H1 (cell line): ENCODE measurements around the gene MPV17L2. TPM values are rescaled to one million over a fixed set of nuclear protein-coding genes. Genes with fewer than 3 reads are reported as not detected.

Source experiments
- CTCF ChIA-PET: fragments of 300-600 bp; sonication (Branson Sonifier 250); formaldehyde crosslinking; loops from one replicate; lab custom pipeline; 2021; ENCODE audit not compliant: partially characterized antibody; lab: Charles Lee
- POLR2A ChIA-PET: fragments of 300-600 bp; sonication (Branson Sonifier 250); formaldehyde crosslinking; loops from one replicate; lab custom pipeline; 2021; ENCODE audit warnings: inconsistent platforms; ENCODE audit not compliant: partially characterized antibody; lab: Charles Lee
- DNase-seq, 2 experiments: peaks; one replicate each; pipeline versions ENCODE4 v3.0.0 to v3.0.0-alpha.2; 2010 to 2022; ENCODE audit warnings: low spot score in 2 of 2, low read depth in 1 of 2, mixed read lengths in 1 of 2
- FAIRE-seq: peaks from 2 replicates; lab custom pipeline; 2011; peaks lifted over from hg19 to GRCh38; lab: Jason Lieb, UNC
- H2AFZ ChIP-seq: 2 replicates; pipeline ENCODE4 v1.8.1; 2012; ENCODE audit warnings: low read length, inconsistent platforms
- H2AK5ac ChIP-seq: 2 replicates; pipeline ENCODE4 v1.6.1; 2013; ENCODE audit warnings: low read depth, low read length
- H2BK120ac ChIP-seq: replicated peaks from 2 replicates; pipeline ENCODE3; 2013; ENCODE audit warnings: low read depth, low read length, inconsistent platforms
- H2BK12ac ChIP-seq: 2 replicates; pipeline ENCODE4 v1.6.1; 2013; ENCODE audit warnings: low read depth, low read length
- H2BK15ac ChIP-seq: 2 replicates; pipeline ENCODE4 v1.6.1; 2013; ENCODE audit warnings: low read length
- H2BK20ac ChIP-seq: 2 replicates; pipeline ENCODE4 v1.6.1; 2013; ENCODE audit warnings: low read length
- H2BK5ac ChIP-seq: 2 replicates; pipeline ENCODE4 v1.6.1; 2013; ENCODE audit warnings: low read depth, low read length
- H3K14ac ChIP-seq: 2 replicates; pipeline ENCODE4 v1.6.1; 2013; ENCODE audit warnings: inconsistent platforms; ENCODE audit not compliant: insufficient read length
- H3K18ac ChIP-seq: 2 replicates; pipeline ENCODE4 v1.6.1; 2013; ENCODE audit warnings: low read length; ENCODE audit errors: extremely low read depth
- H3K23ac ChIP-seq: 2 replicates; pipeline ENCODE4 v1.6.1; 2013; ENCODE audit warnings: inconsistent platforms; ENCODE audit not compliant: insufficient read length
- H3K23me2 ChIP-seq: 2 replicates; pipeline ENCODE4 v1.6.1; 2013; ENCODE audit warnings: low read depth, low read length
- H3K27ac ChIP-seq: 2 replicates; pipeline ENCODE4 v1.6.1; 2011; ENCODE audit warnings: low read depth, low read length, inconsistent platforms
- H3K27me3 ChIP-seq, 4 experiments: replicated peaks in 1 of 4; 1 replicate in 1 of 4; 2 replicates in 3 of 4; pipeline versions ENCODE4 v1.6.1 to v1.8.1; 2011 to 2013; ENCODE audit warnings: low read length in 3 of 4, mild to moderate bottlenecking in 3 of 4, inconsistent platforms in 2 of 4, mixed read lengths in 2 of 4, moderate library complexity in 1 of 4; ENCODE audit not compliant: control insufficient read depth in 3 of 4, insufficient read depth in 3 of 4; ENCODE audit errors: extremely low read depth in 1 of 4
- H3K36me3 ChIP-seq, 4 experiments: 2 replicates each; pipeline versions ENCODE4 v1.6.1 to v1.8.1; 2011 to 2013; ENCODE audit warnings: mild to moderate bottlenecking in 4 of 4, low read length in 3 of 4, moderate library complexity in 2 of 4, control low read depth in 1 of 4, inconsistent platforms in 1 of 4; ENCODE audit not compliant: insufficient read depth in 4 of 4, control insufficient read depth in 2 of 4
- H3K4ac ChIP-seq: replicated peaks from 2 replicates; pipeline ENCODE3; 2013; ENCODE audit warnings: low read length, low read depth, mixed read lengths, inconsistent platforms; ENCODE audit not compliant: insufficient read length
- H3K4me1 ChIP-seq, 4 experiments: replicated peaks in 1 of 4; 1 replicate in 1 of 4; 2 replicates in 3 of 4; pipeline versions ENCODE4 v1.6.1 to v1.8.1; 2011 to 2013; ENCODE audit warnings: low read length in 3 of 4, inconsistent platforms in 2 of 4, mixed read lengths in 1 of 4; ENCODE audit not compliant: insufficient read depth in 4 of 4, control insufficient read depth in 3 of 4
- H3K4me2 ChIP-seq, 2 experiments: 2 replicates each; pipeline versions ENCODE4 v1.6.1 to v1.8.1; 2011 to 2013; ENCODE audit warnings: low read depth in 2 of 2, low read length in 2 of 2, control low read depth in 1 of 2, inconsistent platforms in 1 of 2, mild to moderate bottlenecking in 1 of 2; ENCODE audit not compliant: insufficient read depth in 1 of 2
- H3K4me3 ChIP-seq, 4 experiments: fragments of 200-600, 300-600 bp in 1 of 4; sonication (generic), shearing (Covaris generic), sonication (Bioruptor Twin) in 1 of 4; 2 replicates each; pipeline versions ENCODE4 v1.5.1 to v1.8.1; 2011 to 2016; ENCODE audit warnings: low read length in 4 of 4, low read depth in 3 of 4, control low read depth in 2 of 4, inconsistent platforms in 2 of 4, mild to moderate bottlenecking in 2 of 4, mixed read lengths in 1 of 4, moderate library complexity in 1 of 4; ENCODE audit not compliant: insufficient read depth in 2 of 4; ENCODE audit errors: extremely low read depth in 1 of 4
- H3K56ac ChIP-seq: replicated peaks from 2 replicates; pipeline ENCODE3; 2013; ENCODE audit warnings: low read depth, mild to moderate bottlenecking, mixed read lengths, low read length, inconsistent platforms; ENCODE audit not compliant: insufficient read length
- H3K79me1 ChIP-seq: 2 replicates; pipeline ENCODE4 v1.6.1; 2013; ENCODE audit warnings: low read depth, low read length, control low read depth
- H3K79me2 ChIP-seq, 2 experiments: 2 replicates each; pipeline versions ENCODE4 v1.6.1 to v1.8.1; 2012 to 2013; ENCODE audit warnings: low read length in 2 of 2, mild to moderate bottlenecking in 2 of 2, inconsistent platforms in 1 of 2; ENCODE audit not compliant: insufficient read depth in 2 of 2, control insufficient read depth in 1 of 2
- H3K9ac ChIP-seq, 4 experiments: replicated peaks in 1 of 4; 1 replicate in 1 of 4; 2 replicates in 3 of 4; pipeline versions ENCODE4 v1.6.1 to v1.8.1; 2011 to 2013; ENCODE audit warnings: low read depth in 3 of 4, low read length in 3 of 4, control low read depth in 2 of 4, mild to moderate bottlenecking in 2 of 4, moderate library complexity in 2 of 4, inconsistent platforms in 1 of 4; ENCODE audit errors: extremely low read depth in 1 of 4
- H3K9me3 ChIP-seq, 2 experiments: 2 replicates each; pipeline versions ENCODE4 v1.6.1 to v1.8.1; 2012 to 2013; ENCODE audit warnings: mild to moderate bottlenecking in 2 of 2, moderate library complexity in 2 of 2, control low read depth in 1 of 2, inconsistent platforms in 1 of 2, low read depth in 1 of 2, low read length in 1 of 2, mixed read lengths in 1 of 2; ENCODE audit not compliant: insufficient read depth in 2 of 2
- H4K20me1 ChIP-seq, 2 experiments: replicated peaks in 1 of 2; 2 replicates each; pipeline versions ENCODE3 to v1.8.1; 2011 to 2013; ENCODE audit warnings: inconsistent platforms in 2 of 2, low read length in 2 of 2, mild to moderate bottlenecking in 1 of 2; ENCODE audit not compliant: insufficient read depth in 2 of 2, control insufficient read depth in 1 of 2
- H4K5ac ChIP-seq: 2 replicates; pipeline ENCODE4 v1.6.1; 2013; ENCODE audit warnings: low read length, low read depth, mixed read lengths, inconsistent platforms; ENCODE audit not compliant: insufficient read length
- H4K8ac ChIP-seq: 2 replicates; pipeline ENCODE4 v1.8.0; 2013; ENCODE audit warnings: mild to moderate bottlenecking, moderate library complexity, low read length, inconsistent platforms; ENCODE audit not compliant: insufficient read depth; ENCODE audit errors: extremely low read depth
- H4K91ac ChIP-seq: replicated peaks from 2 replicates; pipeline ENCODE3; 2013; ENCODE audit warnings: low read length, mixed read lengths, inconsistent platforms; ENCODE audit not compliant: insufficient read length
- EP300 ChIP-seq, 2 experiments: IDR thresholded peaks; 1 replicate in 1 of 2; 2 replicates in 1 of 2; pipeline ENCODE4 v1.6.1; 2011 to 2012; ENCODE audit warnings: low read depth in 2 of 2, low read length in 2 of 2, mild to moderate bottlenecking in 2 of 2, borderline replicate concordance in 1 of 2, inconsistent platforms in 1 of 2, moderate library complexity in 1 of 2
- JUN ChIP-seq: IDR thresholded peaks from 2 replicates; pipeline ENCODE4 v1.6.1; 2011; ENCODE audit warnings: low read depth, mild to moderate bottlenecking, improper control_type of control experiment, low read length
- KDM1A ChIP-seq: fragments of 200-600, 300-600 bp; sonication (generic); IDR thresholded peaks from 2 replicates; pipeline ENCODE4 v1.7.1; 2016; ENCODE audit warnings: mild to moderate bottlenecking, low read length, borderline replicate concordance
- POLR2A ChIP-seq, 2 experiments: IDR thresholded peaks; 1 replicate in 1 of 2; 2 replicates in 1 of 2; pipeline ENCODE4 v1.6.1; 2011; ENCODE audit warnings: low read depth in 2 of 2, low read length in 2 of 2, mild to moderate bottlenecking in 2 of 2; ENCODE audit errors: control extremely low read depth in 1 of 2
- POLR2AphosphoS5 ChIP-seq: IDR thresholded peaks from 2 replicates; pipeline ENCODE4 v1.6.1; 2011; ENCODE audit warnings: low read depth, low read length
- RAD21 ChIP-seq, 2 experiments: IDR thresholded peaks in 1 of 2; conservative IDR thresholded peaks in 1 of 2; 2 replicates each; pipeline ENCODE4 v1.6.1; 2011; ENCODE audit warnings: low read depth in 2 of 2, low read length in 2 of 2, improper control_type of control experiment in 1 of 2, inconsistent platforms in 1 of 2, mild to moderate bottlenecking in 1 of 2, moderate library complexity in 1 of 2
- TBP ChIP-seq: IDR thresholded peaks from 2 replicates; pipeline ENCODE4 v1.6.1; 2011; ENCODE audit warnings: low read depth, low read length, improper control_type of control experiment
- WGBS, 2 experiments: shearing (Covaris generic) in 1 of 2; methylation state at CpG; one replicate each; pipeline versions ENCODE4 v1.1.6 to v1.1.7; 2013 to 2015; ENCODE audit warnings: low lambda C conversion rate in 2 of 2, mixed read lengths in 2 of 2, inconsistent platforms in 1 of 2, low coverage in 1 of 2, missing lambda C conversion rate in 1 of 2; ENCODE audit not compliant: insufficient replicate concordance in 2 of 2, insufficient coverage in 1 of 2, insufficient read length in 1 of 2; ENCODE audit errors: extremely low coverage in 1 of 2, missing lambda C conversion rate in 1 of 2; 5-methylcytosine and 5-hydroxymethylcytosine counted together
- polyA plus RNA-seq, 7 experiments: library from polyadenylated mRNA; depleted of rRNA in 3 of 7; stranded (reverse) in 5 of 7; unstranded in 2 of 7; fragments of >200 nt in 5 of 7; fragments of 200-250 nt in 2 of 7; gene quantifications; 1 replicate in 5 of 7; 2 replicates in 1 of 7; 4 replicates in 1 of 7; pipeline versions ENCODE4 v1.2.1 to v1.2.3, GENCODE V29; 2011 to 2013; ENCODE audit warnings: missing spikeins in 2 of 7, mixed read lengths in 2 of 7
- total RNA-seq: library from RNA; stranded (reverse); fragmentation: NEBNext Ultra II Directional; extraction: Animal tissue kit (Norgen Biotek cat#: 25700); gene quantifications from 2 replicates; pipeline ENCODE4 v1.2.1, GENCODE V29; 2021
- TF ChIP-seq, protein P1 (sequence below): IDR thresholded peaks from 2 replicates; pipeline ENCODE4 v1.6.1; 2012; ENCODE audit warnings: inconsistent platforms

Gene MPV17L2
- total and polyA plus RNA-seq, 2 of the 8 experiments (the other 6 are each of a cell fraction or from before 2014, with no cell fraction given) = 24.2 to 82.6 TPM

GRCh38 chr19:18208098-18208951 lies 15.3 kb downstream of the MPV17L2 start:
- peak overlapping the region; percentile 29; the same call in 1 of the 2 replicates for H2BK15ac ChIP-seq
- no peak overlapping the region for H2BK20ac ChIP-seq
- no peak overlapping the region for H3K23ac ChIP-seq
- H3K4ac ChIP-seq = no peak overlapping the region
- peaks cover 0 to 6% (median 2%) of the 10 kb centered on the region in 4 experiments; a peak in 5 of 7 replicates for H3K4me1 ChIP-seq
- no peak overlapping the region for H3K56ac ChIP-seq
- no peak for FAIRE-seq
- WGBS, 2 experiments = 68% methylated on average over 14 of the region's 32 CpGs; no CpG with 5 or more reads in 1 of the 2 experiments
- H3K4me3 ChIP-seq = no peak overlapping the region
- H4K8ac ChIP-seq = no peak overlapping the region; the same call in 1 of the 2 replicates
- no peaks in the 10 kb centered on the region for H3K9me3 ChIP-seq
- H3K27ac ChIP-seq = no peak overlapping the region
- H3K79me2 ChIP-seq = no peaks in the 10 kb centered on the region
- ChIA-PET POLR2A (interaction anchor here (0.8 to 7.3 kb wide), 7 partner anchors 12 to 72 kb away, joined by 3 to 65 read pairs (median 4); partner anchors contain the start of genes IQCN and JUND), CTCF (interaction anchor here (0.8 to 11.5 kb wide), 9 partner anchors 12 to 71 kb away, joined by 3 to 305 read pairs (median 7); partner anchors contain the start of gene PIK3R2)
- H3K79me1 ChIP-seq = peaks cover 2% of the 10 kb centered on the region; the same call in 1 of the 2 replicates
- H3K14ac ChIP-seq = no peak overlapping the region
- no peaks in the 10 kb centered on the region for H3K27me3 ChIP-seq
- H3K36me3 ChIP-seq = no peaks in the 10 kb centered on the region
- H2BK5ac ChIP-seq = no peak overlapping the region
- H3K4me2 ChIP-seq = no peak overlapping the region
- peaks cover 0 to 6% of the 10 kb centered on the region in 2 experiments for H4K20me1 ChIP-seq
- no peak overlapping the region for H3K18ac ChIP-seq
- H2AK5ac ChIP-seq = no peak overlapping the region
- H3K9ac ChIP-seq = no peak overlapping the region
- H2AFZ ChIP-seq = no peak overlapping the region
- no peak overlapping the region for H4K5ac ChIP-seq
- peaks cover 8% of the 10 kb centered on the region for H3K23me2 ChIP-seq
- no peak overlapping the region for H2BK120ac ChIP-seq
- peak in 1 of 2 experiments; percentile 86 for DNase-seq
- no peak overlapping the region for H2BK12ac ChIP-seq
- H4K91ac ChIP-seq = no peak overlapping the region
- peak; percentile 20; the same call in 1 of the 2 replicates for TF ChIP-seq POLR2AphosphoS5
- peak; percentile 94 for TF ChIP-seq KDM1A
- TF ChIP-seq, protein P1, sequence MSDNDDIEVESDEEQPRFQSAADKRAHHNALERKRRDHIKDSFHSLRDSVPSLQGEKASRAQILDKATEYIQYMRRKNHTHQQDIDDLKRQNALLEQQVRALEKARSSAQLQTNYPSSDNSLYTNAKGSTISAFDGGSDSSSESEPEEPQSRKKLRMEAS = 0 out of 2 replicates have a peak, but pooled peaks have one; percentile 15
- 0 out of 3 replicates have a peak, but pooled peaks of 1 of the 2 experiments have one; percentile 9 for TF ChIP-seq EP300 (IDR thresholded peaks at IDR 0.05; ENCODE audit: borderline replicate concordance in 1 of 2, low read depth in 2 of 2, low read length in 2 of 2)
- no peak for TF ChIP-seq JUN
- peak; percentile 75 to 78 for TF ChIP-seq RAD21 (IDR thresholded peaks at IDR 0.05 in 1 of 2, conservative IDR thresholded peaks at IDR 0.05 in 1 of 2; ENCODE audit: low read depth in 2 of 2, low read length in 2 of 2)
- TF ChIP-seq POLR2A (IDR thresholded peaks at IDR 0.05; ENCODE audit: control extremely low read depth in 1 of 2, low read depth in 2 of 2, low read length in 2 of 2) = no peak
- TF ChIP-seq TBP = no peak
